Measurements from ENCODE around the gene RARA.
A peak's percentile ranks its signal among the peaks of the same experiment; 100 is the strongest.
"Not testable (repeated sequence)": the region's sequence is repeated elsewhere in the genome, so short reads cannot be mapped to it uniquely, and the experiment has no call there.

RARA gene

DNA sequence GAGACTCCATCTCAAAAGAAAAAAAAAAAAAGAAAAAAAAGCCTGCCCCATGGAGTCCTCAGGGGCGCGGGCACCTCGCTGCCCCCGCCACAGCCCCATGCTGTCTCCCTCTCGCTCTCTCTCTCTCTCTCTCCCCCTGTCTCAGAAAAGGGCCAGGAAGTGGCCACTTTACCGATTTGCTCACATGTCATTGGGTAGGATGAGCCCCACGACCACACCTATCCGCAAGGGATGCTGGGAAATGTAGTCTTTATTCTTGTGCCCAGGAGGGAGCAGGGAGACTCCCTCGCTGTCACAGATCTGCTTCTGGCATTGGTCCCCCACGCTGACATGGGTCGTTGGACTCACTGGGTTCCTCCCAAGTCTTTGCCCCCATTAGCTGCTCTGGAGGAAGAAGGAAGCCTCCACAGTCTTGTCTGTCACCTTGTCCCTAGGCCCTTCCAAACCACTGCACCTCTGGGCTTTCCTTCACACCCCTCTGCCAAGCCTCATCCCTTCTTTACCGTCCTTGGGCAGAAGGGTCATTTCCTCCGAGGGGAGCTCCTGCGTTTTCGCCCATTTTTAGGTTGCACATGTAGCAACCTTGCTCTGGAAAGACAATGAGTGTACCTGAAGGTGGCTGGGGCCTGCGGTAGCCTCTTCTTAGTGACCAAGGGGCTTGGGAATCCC, 62.4 kb downstream of the RARA start:
- ATAC-seq (ENCODE audit: insufficient read depth, low read depth) (peak; percentile 91), DNase-seq (peak; percentile 62)
- Histone ChIP-seq H4K20me1 (ENCODE audit: insufficient read depth, low read length) (no peaks in the 10 kb centered on the region), H3K4me3 (ENCODE audit: low read depth in 1 of 2, low read length in 2 of 2) (no peak overlapping the region), H3K4me1 (ENCODE audit: insufficient read depth, low read length) (0 out of 2 replicates have a peak, but pooled peaks cover 1% of the 10 kb centered on the region), H3K79me2 (ENCODE audit: insufficient read depth, low read length) (no peaks in the 10 kb centered on the region), H3K9me3 (ENCODE audit: insufficient read depth, low read length, severe bottlenecking) (no peaks in the 10 kb centered on the region), H3K36me3 (ENCODE audit: insufficient read depth, low read length) (no peaks in the 10 kb centered on the region), H3K4me2 (ENCODE audit: insufficient read depth, low read length) (no peak overlapping the region), H3K27ac (ENCODE audit: low read length) (no peak overlapping the region), H2AFZ (ENCODE audit: low read depth, low read length) (no peak overlapping the region), H3K9ac (ENCODE audit: low read depth, low read length) (no peak overlapping the region), H3K27me3 (ENCODE audit: insufficient read depth, low read length, poor library complexity) (no peaks in the 10 kb centered on the region)
- TF ChIP-seq EZH2 (IDR thresholded peaks at IDR 0.05; ENCODE audit: borderline replicate concordance, low read depth, low read length, severe bottlenecking), result no peak
- TF ChIP-seq, protein P1, sequence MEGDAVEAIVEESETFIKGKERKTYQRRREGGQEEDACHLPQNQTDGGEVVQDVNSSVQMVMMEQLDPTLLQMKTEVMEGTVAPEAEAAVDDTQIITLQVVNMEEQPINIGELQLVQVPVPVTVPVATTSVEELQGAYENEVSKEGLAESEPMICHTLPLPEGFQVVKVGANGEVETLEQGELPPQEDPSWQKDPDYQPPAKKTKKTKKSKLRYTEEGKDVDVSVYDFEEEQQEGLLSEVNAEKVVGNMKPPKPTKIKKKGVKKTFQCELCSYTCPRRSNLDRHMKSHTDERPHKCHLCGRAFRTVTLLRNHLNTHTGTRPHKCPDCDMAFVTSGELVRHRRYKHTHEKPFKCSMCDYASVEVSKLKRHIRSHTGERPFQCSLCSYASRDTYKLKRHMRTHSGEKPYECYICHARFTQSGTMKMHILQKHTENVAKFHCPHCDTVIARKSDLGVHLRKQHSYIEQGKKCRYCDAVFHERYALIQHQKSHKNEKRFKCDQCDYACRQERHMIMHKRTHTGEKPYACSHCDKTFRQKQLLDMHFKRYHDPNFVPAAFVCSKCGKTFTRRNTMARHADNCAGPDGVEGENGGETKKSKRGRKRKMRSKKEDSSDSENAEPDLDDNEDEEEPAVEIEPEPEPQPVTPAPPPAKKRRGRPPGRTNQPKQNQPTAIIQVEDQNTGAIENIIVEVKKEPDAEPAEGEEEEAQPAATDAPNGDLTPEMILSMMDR (IDR thresholded peaks at IDR 0.05; ENCODE audit: borderline replicate concordance, extremely low read depth, low read length, poor library complexity, severe bottlenecking), result no peak

DNA sequence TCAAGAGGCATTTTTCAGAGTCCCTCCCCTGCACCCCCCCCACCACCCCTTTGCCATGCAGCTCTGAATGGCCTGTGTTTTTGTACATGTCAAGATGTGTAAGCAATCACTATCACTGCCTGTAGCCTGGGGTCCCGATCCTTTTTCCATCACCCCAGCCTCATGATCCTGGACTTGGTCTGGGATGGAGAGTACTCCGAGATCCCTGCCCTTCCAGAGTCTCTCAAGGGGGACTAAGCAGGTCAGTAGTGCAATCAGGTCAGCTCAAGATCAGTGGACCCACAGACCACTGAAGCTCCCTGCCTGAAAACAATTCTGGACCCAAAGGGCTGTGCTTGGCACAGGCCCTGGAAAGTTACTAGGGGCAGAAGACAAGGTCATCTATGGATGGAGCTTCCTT, 63.1 kb downstream of the RARA start:
- H3K9ac ChIP-seq (ENCODE audit: low read depth, low read length), result no peak overlapping the region
- no peaks in the 10 kb centered on the region for H3K79me2 ChIP-seq (ENCODE audit: insufficient read depth, low read length)
- no peak overlapping the region for H3K4me2 ChIP-seq (ENCODE audit: insufficient read depth, low read length)
- TF ChIP-seq EZH2 (IDR thresholded peaks at IDR 0.05; ENCODE audit: borderline replicate concordance, low read depth, low read length, severe bottlenecking), result no peak
- TF ChIP-seq, protein P1 (IDR thresholded peaks at IDR 0.05; ENCODE audit: borderline replicate concordance, extremely low read depth, low read length, poor library complexity, severe bottlenecking), result no peak
- no peaks in the 10 kb centered on the region for H3K27me3 ChIP-seq (ENCODE audit: insufficient read depth, low read length, poor library complexity)
- no peaks in the 10 kb centered on the region for H3K36me3 ChIP-seq (ENCODE audit: insufficient read depth, low read length)
- ATAC-seq (ENCODE audit: insufficient read depth, low read depth), result no peak
- H2AFZ ChIP-seq (ENCODE audit: low read depth, low read length), result no peak overlapping the region
- no peaks in the 10 kb centered on the region for H4K20me1 ChIP-seq (ENCODE audit: insufficient read depth, low read length)
- H3K4me1 ChIP-seq (ENCODE audit: insufficient read depth, low read length), result no peaks in the 10 kb centered on the region
- DNase-seq, result no peak
- H3K27ac ChIP-seq (ENCODE audit: low read length), result no peak overlapping the region
- H3K9me3 ChIP-seq (ENCODE audit: insufficient read depth, low read length, severe bottlenecking), result no peaks in the 10 kb centered on the region
- H3K4me3 ChIP-seq (ENCODE audit: low read depth in 1 of 2, low read length in 2 of 2), result no peak overlapping the region

DNA sequence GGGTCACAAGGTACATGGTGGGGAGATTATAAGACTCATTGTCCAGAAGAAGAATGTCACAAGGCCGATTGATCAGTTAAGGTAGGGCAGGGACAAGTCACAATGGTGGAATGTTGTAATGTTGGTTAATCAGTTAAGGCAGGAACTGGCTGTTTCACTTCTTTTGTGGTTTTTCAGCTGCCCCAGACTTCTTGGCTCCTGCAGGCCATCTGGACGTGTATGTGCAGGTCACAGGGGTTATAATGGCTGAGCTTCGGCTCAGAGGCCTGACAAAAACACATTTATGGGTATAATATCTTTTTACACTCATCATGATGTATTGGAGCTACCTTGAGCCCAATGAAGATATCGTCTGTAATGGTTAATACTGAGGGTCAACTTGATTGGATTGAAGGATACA, 63.7 kb downstream of the RARA start:
- H3K79me2 ChIP-seq (ENCODE audit: insufficient read depth, low read length); H3K27ac ChIP-seq (ENCODE audit: low read length); H4K20me1 ChIP-seq (ENCODE audit: insufficient read depth, low read length); H3K36me3 ChIP-seq (ENCODE audit: insufficient read depth, low read length); H3K4me2 ChIP-seq (ENCODE audit: insufficient read depth, low read length); H3K9ac ChIP-seq (ENCODE audit: low read depth, low read length); DNase-seq; H2AFZ ChIP-seq (ENCODE audit: low read depth, low read length); H3K27me3 ChIP-seq (ENCODE audit: insufficient read depth, low read length, poor library complexity); H3K4me1 ChIP-seq (ENCODE audit: insufficient read depth, low read length); H3K4me3 ChIP-seq (ENCODE audit: low read depth in 1 of 2, low read length in 2 of 2); ATAC-seq (ENCODE audit: insufficient read depth, low read depth); H3K9me3 ChIP-seq (ENCODE audit: insufficient read depth, low read length, severe bottlenecking): not testable (repeated sequence)

DNA sequence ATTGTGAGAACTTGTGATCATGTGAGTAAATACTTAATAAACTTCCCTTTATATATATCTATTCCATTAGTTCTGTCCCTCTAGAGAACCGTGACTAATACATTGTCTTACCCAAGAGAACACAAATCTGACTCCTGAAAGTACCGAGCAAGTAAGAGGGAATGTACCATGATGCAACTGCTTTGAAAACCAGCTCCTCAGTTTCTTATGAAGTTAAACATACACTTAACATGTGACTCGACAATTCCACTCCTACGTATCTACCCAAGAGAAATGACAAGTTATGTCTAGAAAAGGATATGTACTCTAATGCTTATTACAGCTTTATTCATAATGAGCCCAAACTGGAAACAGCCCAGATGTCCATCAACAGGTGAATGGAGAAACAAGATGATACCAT, 64.3 kb downstream of the RARA start:
- ATAC-seq (ENCODE audit: insufficient read depth, low read depth), result no peak

More for the DNA sequence above, 64.3 kb downstream of the RARA start:
- Histone ChIP-seq H3K4me2 (ENCODE audit: insufficient read depth, low read length) (no peak overlapping the region), H3K27ac (ENCODE audit: low read length) (no peak overlapping the region), H3K9me3 (ENCODE audit: insufficient read depth, low read length, severe bottlenecking) (no peaks in the 10 kb centered on the region), H3K4me1 (ENCODE audit: insufficient read depth, low read length) (no peaks in the 10 kb centered on the region), H3K27me3 (ENCODE audit: insufficient read depth, low read length, poor library complexity) (no peaks in the 10 kb centered on the region), H3K4me3 (ENCODE audit: low read depth in 1 of 2, low read length in 2 of 2) (no peak overlapping the region), H4K20me1 (ENCODE audit: insufficient read depth, low read length) (no peaks in the 10 kb centered on the region), H3K9ac (ENCODE audit: low read depth, low read length) (no peak overlapping the region), H3K36me3 (ENCODE audit: insufficient read depth, low read length) (no peaks in the 10 kb centered on the region), H3K79me2 (ENCODE audit: insufficient read depth, low read length) (no peaks in the 10 kb centered on the region), H2AFZ (ENCODE audit: low read depth, low read length) (no peak overlapping the region)
- TF ChIP-seq EZH2 (IDR thresholded peaks at IDR 0.05; ENCODE audit: borderline replicate concordance, low read depth, low read length, severe bottlenecking), result no peak
- TF ChIP-seq, protein P1 (IDR thresholded peaks at IDR 0.05; ENCODE audit: borderline replicate concordance, extremely low read depth, low read length, poor library complexity, severe bottlenecking), result no peak
- no peak for DNase-seq
